ENCODE data around the gene PHOSPHO1. TPM values are rescaled to one million over a fixed set of nuclear protein-coding genes. Genes with fewer than 3 reads are reported as not detected.

Gene PHOSPHO1
- total RNA-seq, 2 experiments from 2014 or later = not detected

DNA sequence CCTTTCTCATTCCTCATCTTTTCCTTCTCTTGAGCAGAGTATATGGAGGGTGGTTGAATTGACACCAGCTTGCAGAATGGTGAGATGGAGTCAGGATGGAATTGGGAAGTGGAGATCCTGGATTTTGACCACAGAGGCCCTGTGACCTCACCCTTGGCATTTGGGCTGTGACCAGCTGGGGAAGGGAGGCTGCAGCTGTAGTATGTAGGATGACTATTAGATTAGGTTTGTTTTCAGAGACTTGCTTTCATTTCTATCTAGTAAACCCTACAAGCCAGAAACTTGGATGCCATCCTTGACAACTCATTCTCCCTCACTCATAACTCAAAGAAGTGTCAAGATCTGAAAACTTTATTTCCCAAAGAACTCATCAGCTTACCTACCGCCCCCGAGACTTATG, 26.1 kb downstream of the PHOSPHO1 start:
- H3K4me3 Mint-ChIP-seq = no peak overlapping the region
- H3K4me1 Mint-ChIP-seq = peaks cover 14% of the 10 kb centered on the region
- peaks cover 23% of the 10 kb centered on the region for H3K36me3 Mint-ChIP-seq (ENCODE audit: low read depth)
- H3K27me3 Mint-ChIP-seq = no peaks in the 10 kb centered on the region
- DNase-seq (no peak), ATAC-seq (no peak)
- H3K9me3 Mint-ChIP-seq (ENCODE audit: low read depth) = no peaks in the 10 kb centered on the region
- no peak overlapping the region for H3K27ac Mint-ChIP-seq
- intact Hi-C loops (cut with DNase I, micrococcal nuclease) = no loop called here
- POLR2A ChIA-PET = interaction anchor here (1.2 kb wide), 1 partner anchor 10 kb away, joined by 3 read pairs; no protein-coding TSS in a partner anchor
- CTCF ChIA-PET = interaction anchor here (0.7 to 0.9 kb wide), 2 partner anchors 8 to 12 kb away, joined by 3 to 4 read pairs; no protein-coding TSS in a partner anchor

- ATAC-seq (no peak), DNase-seq (no peak)
- Mint-ChIP-seq H3K9me3 (ENCODE audit: low read depth) (no peaks in the 10 kb centered on the region), H3K4me3 (no peak overlapping the region), H3K36me3 (ENCODE audit: low read depth) (peaks cover 23% of the 10 kb centered on the region), H3K4me1 (peaks cover 7% of the 10 kb centered on the region), H3K27me3 (no peaks in the 10 kb centered on the region), H3K27ac (no peak overlapping the region)
- CTCF ChIA-PET = interaction anchor here (0.7 kb wide), 1 partner anchor 11 kb away, joined by 4 read pairs; no protein-coding TSS in a partner anchor
- intact Hi-C loops (cut with DNase I, micrococcal nuclease) = no loop called here
- POLR2A ChIA-PET = no interaction called here
Observed at GRCh38 chr17:49203796-49204195, 26.8 kb downstream of the PHOSPHO1 start.

GRCh38 chr17:49201481-49201927, 29.1 kb downstream of the PHOSPHO1 start:
- DNase-seq = no peak
- Mint-ChIP-seq H3K27me3 (no peaks in the 10 kb centered on the region), H3K27ac (no peak overlapping the region), H3K36me3 (ENCODE audit: low read depth) (peaks cover 17% of the 10 kb centered on the region), H3K9me3 (ENCODE audit: low read depth) (no peaks in the 10 kb centered on the region), H3K4me1 (no peaks in the 10 kb centered on the region), H3K4me3 (no peak overlapping the region)
- intact Hi-C loops (cut with DNase I, micrococcal nuclease) = no loop called here
- ChIA-PET POLR2A (no interaction called here), CTCF (interaction anchor here (0.9 to 1.7 kb wide), 3 partner anchors 21 to 26 kb away, joined by 3 to 4 read pairs (median 4); no protein-coding TSS in a partner anchor)
- ATAC-seq = no peak

DNA sequence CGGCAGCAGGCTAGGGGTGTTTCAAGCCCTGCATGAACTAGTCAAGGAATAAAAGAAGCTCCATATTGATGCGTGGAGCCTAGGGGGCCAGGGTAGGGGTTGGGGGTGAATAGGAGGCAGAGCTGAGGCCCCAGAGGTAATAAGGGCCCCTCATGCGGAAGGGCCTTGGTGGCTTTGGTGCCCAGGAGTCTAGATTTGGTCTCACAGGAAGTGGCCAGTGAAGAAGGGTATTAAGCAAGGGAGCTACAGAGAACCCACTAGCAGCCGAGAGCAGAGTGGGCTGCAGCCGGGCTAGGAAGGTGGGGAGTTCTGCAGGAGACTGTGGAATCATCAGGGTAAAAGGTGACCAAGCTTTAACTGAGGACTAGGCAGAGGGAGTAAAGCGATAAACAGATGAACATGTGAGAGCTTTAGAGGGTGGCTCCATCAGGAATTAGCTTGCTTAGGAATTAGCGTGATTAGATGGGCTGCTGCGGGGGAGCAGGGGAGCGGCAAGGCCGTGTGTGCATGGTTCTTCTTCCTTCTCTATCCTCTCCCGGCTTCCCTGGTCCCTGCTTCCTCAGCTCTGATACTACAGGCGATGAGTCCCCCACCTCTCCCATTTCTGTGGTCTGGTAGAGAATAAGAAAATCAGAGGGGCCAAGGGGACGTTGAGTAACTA, 30.0 kb downstream of the PHOSPHO1 start:
- H3K27me3 Mint-ChIP-seq = no peaks in the 10 kb centered on the region
- POLR2A ChIA-PET = no interaction called here

GRCh38 chr17:49198211-49198610, 32.4 kb downstream of the PHOSPHO1 start:
- DNase-seq (no peak), ATAC-seq (no peak)
- CTCF ChIA-PET = interaction anchor here (0.9 to 1.9 kb wide), 7 partner anchors 12 to 183 kb away, joined by 3 to 11 read pairs (median 4); no protein-coding TSS in a partner anchor
- Mint-ChIP-seq H3K27me3 (no peaks in the 10 kb centered on the region), H3K4me3 (no peak overlapping the region), H3K36me3 (ENCODE audit: low read depth) (peaks cover 8% of the 10 kb centered on the region), H3K4me1 (peaks cover 23% of the 10 kb centered on the region), H3K27ac (no peak overlapping the region), H3K9me3 (ENCODE audit: low read depth) (no peaks in the 10 kb centered on the region)
- intact Hi-C loops (cut with DNase I, micrococcal nuclease) = loop anchor here in 1 of 2 experiments (10.0 kb wide), 1 partner anchor 547 kb away; no protein-coding TSS in a partner anchor
- POLR2A ChIA-PET = interaction anchor here (0.7 kb wide), 1 partner anchor 12 kb away, joined by 4 read pairs; the partner anchor contains the start of genes ABI3 and GNGT2

More for the DNA sequence above, 30.0 kb downstream of the PHOSPHO1 start:
- no peak for ATAC-seq
- Mint-ChIP-seq H3K9me3 (ENCODE audit: low read depth) (no peaks in the 10 kb centered on the region), H3K4me1 (peaks cover 5% of the 10 kb centered on the region), H3K36me3 (ENCODE audit: low read depth) (peaks cover 8% of the 10 kb centered on the region), H3K4me3 (no peak overlapping the region), H3K27ac (no peak overlapping the region)
- CTCF ChIA-PET = interaction anchor here (0.7 to 1.7 kb wide), 8 partner anchors 9 to 969 kb away, joined by 3 to 5 read pairs (median 4); no protein-coding TSS in a partner anchor
- intact Hi-C loops (cut with DNase I, micrococcal nuclease) = no loop called here
- DNase-seq = no peak

DNA sequence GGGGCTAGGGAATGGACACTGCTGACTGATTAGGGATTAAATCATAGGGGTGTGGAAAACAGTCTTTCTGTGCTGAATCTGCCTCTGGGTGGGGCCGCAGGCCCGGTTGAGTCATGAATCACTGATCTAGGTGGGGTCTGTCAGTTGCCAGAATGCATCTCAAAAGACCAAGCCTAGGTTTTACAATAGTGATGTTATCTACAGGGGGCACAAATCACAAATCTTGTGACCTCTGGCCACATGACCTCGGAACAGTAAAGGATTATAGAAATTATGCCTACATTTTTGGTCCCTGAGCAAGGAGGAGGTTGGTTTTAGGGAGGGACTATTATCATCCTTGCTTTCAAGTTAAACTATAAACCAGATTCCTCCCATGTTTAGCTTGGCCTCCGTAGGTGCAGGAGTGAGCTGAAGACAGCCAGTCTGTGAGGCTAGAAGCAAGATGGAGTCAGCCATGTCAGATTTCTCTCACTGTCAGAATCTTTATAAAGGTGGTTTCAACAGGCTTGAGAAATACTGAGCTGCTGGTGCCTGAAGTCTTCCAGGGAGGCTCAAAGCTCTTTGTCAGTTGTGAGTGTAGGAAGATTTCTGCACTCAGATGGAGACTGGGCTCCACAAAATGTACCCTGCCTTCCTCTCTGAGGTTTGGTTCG, 33.1 kb downstream of the PHOSPHO1 start:
- ChIA-PET POLR2A (interaction anchor here (0.6 kb wide), 1 partner anchor 231 kb away, joined by 3 read pairs; no protein-coding TSS in a partner anchor), CTCF (interaction anchor here (0.8 to 1.9 kb wide), 7 partner anchors 12 to 182 kb away, joined by 3 to 11 read pairs (median 4); no protein-coding TSS in a partner anchor)
- peaks cover 26% of the 10 kb centered on the region for H3K4me1 Mint-ChIP-seq
- ATAC-seq = no peak
- no peaks in the 10 kb centered on the region for H3K27me3 Mint-ChIP-seq
- H3K27ac Mint-ChIP-seq = no peak overlapping the region
- no peak for DNase-seq
- H3K36me3 Mint-ChIP-seq (ENCODE audit: low read depth) = peaks cover 8% of the 10 kb centered on the region
- H3K4me3 Mint-ChIP-seq = no peak overlapping the region
- no peaks in the 10 kb centered on the region for H3K9me3 Mint-ChIP-seq (ENCODE audit: low read depth)
- intact Hi-C loops (cut with DNase I, micrococcal nuclease) = loop anchor here in 1 of 2 experiments (10.0 kb wide), 1 partner anchor 547 kb away; no protein-coding TSS in a partner anchor

DNA sequence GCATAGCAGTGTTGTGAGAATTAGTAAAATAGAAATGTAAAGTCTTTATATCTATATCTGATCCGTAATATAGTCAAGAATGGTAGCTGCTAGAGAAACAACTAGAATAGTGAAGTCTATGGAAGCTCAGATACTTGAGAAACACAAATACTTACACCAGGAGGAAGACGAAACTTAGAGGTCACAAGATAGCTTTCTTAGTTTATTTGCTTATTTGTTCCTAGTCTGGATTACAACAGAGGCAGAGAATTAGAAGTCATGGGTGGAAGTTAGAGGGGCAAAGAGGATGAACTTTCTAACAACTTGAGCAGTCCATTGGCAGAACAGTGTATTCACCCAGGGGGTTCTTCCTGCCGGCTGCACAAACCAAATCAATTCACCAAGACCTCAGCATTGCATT, 34.1 kb downstream of the PHOSPHO1 start:
- DNase-seq = no peak
- CTCF ChIA-PET = no interaction called here
- no peak for ATAC-seq
- Mint-ChIP-seq H3K27me3 (no peaks in the 10 kb centered on the region), H3K4me1 (peaks cover 29% of the 10 kb centered on the region), H3K27ac (no peak overlapping the region), H3K4me3 (no peak overlapping the region), H3K9me3 (ENCODE audit: low read depth) (no peaks in the 10 kb centered on the region), H3K36me3 (ENCODE audit: low read depth) (no peaks in the 10 kb centered on the region)
- intact Hi-C loops (cut with DNase I, micrococcal nuclease) = loop anchor here in 1 of 2 experiments (10.0 kb wide), 1 partner anchor 548 kb away; no protein-coding TSS in a partner anchor
- POLR2A ChIA-PET = no interaction called here

DNA sequence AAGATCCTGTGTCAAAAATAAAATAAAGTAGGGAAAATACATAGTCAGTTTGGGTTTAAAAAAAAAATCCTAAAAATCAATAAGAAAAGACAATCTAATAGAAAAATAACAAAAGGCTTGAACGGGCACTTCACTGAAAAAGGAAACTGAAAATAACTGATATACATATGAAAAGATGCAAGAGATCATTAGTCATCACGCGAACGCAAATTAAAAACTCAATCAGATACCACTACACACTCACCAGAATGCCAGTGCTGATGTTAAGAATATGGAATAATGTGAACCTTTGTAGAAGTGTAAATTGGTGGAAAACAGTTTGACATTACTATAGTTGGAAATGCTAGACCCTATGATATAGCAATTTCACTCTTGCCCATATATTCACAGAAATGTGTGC, 34.8 kb downstream of the PHOSPHO1 start:
- no peaks in the 10 kb centered on the region for H3K9me3 Mint-ChIP-seq (ENCODE audit: low read depth)
- ATAC-seq (no peak), DNase-seq (no peak)
- CTCF ChIA-PET = interaction anchor here (4.8 kb wide), 1 partner anchor 32 kb away, joined by 36 read pairs; no protein-coding TSS in a partner anchor
- H3K4me1 Mint-ChIP-seq = peaks cover 31% of the 10 kb centered on the region
- intact Hi-C loops (cut with DNase I, micrococcal nuclease) = loop anchor here in 1 of 2 experiments (10.0 kb wide), 1 partner anchor 549 kb away; no protein-coding TSS in a partner anchor
- no peaks in the 10 kb centered on the region for H3K27me3 Mint-ChIP-seq
- peak overlapping the region; percentile 43 for H3K27ac Mint-ChIP-seq
- no peaks in the 10 kb centered on the region for H3K36me3 Mint-ChIP-seq (ENCODE audit: low read depth)
- H3K4me3 Mint-ChIP-seq = no peak overlapping the region
- POLR2A ChIA-PET = no interaction called here

DNA sequence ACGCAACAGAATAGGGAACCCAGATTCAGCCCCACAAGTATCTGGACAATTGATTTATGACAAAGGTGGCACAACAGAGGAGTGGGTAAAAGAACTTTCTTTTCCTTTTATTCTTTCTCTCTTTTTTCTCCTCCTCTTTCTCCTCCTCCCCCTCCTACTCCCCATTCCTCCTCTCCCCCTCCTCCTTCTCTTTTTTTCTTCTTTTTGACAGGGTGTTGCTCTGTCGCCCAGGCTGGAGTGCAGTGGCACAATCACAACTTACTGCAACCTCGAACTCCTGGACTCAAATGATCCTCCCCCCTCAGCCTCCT, 36.3 kb downstream of the PHOSPHO1 start:
- H3K4me3 Mint-ChIP-seq = no peak overlapping the region
- DNase-seq (no peak), ATAC-seq (no peak)
- H3K27me3 Mint-ChIP-seq = no peaks in the 10 kb centered on the region
- H3K27ac Mint-ChIP-seq = no peak overlapping the region
- no peaks in the 10 kb centered on the region for H3K36me3 Mint-ChIP-seq (ENCODE audit: low read depth)
- peaks cover 31% of the 10 kb centered on the region for H3K4me1 Mint-ChIP-seq
- POLR2A ChIA-PET = interaction anchor here (1.1 to 1.2 kb wide), 2 partner anchors 16 to 28 kb away, joined by 3 to 4 read pairs; partner anchors contain the start of genes ABI3 and GNGT2
- intact Hi-C loops (cut with DNase I, micrococcal nuclease) = loop anchor here in 1 of 2 experiments (5.0 to 10.0 kb wide), 3 partner anchors 513 to 767 kb away; partner anchors contain the start of gene SLC35B1
- H3K9me3 Mint-ChIP-seq (ENCODE audit: low read depth) = no peaks in the 10 kb centered on the region
- CTCF ChIA-PET = interaction anchor here (0.6 to 4.8 kb wide), 9 partner anchors 9 to 501 kb away, joined by 3 to 36 read pairs (median 5); no protein-coding TSS in a partner anchor

DNA sequence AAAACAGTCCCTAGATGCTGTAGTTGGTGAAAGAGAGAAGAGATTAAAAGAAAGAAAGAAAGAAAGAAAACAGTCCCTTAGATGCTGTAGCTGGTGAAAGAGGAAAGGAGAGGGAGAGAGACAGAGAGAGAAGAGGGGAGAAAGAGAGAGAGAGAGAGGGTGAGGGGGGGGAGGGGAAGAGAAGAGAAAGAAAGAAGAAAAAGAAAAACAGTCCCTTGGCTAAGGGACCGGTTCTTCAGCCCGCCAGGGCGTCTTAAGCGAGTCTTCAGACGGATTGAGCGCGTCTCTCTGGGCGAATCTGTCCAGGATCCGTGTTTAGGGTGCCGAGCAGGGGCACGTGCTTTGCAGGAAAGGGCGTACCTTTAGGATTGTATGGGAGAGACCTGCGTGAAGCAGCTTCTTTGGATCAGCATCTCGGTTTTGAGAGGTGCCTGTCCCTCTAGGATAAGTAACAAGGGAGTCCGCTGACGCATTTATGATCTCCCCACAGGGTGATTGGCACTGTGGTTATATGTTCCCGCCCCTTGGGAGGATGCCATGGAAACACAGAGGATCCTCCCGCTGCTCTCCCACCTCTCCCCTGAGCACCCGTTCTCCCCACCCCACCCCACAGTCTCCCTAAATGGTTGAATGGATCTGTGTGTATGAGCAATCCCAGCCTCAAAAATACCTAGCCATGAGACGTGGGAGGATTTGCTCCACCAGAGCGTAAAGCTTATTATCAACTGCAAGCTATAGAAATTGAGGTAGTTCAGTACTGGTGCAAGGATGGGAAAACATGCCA, 36.9 kb downstream of the PHOSPHO1 start:
- Mint-ChIP-seq H3K36me3 (ENCODE audit: low read depth) (no peaks in the 10 kb centered on the region), H3K27me3 (no peaks in the 10 kb centered on the region), H3K4me3 (peak overlapping the region; percentile 90), H3K27ac (peak overlapping the region; percentile 97), H3K9me3 (ENCODE audit: low read depth) (no peaks in the 10 kb centered on the region), H3K4me1 (peaks cover 31% of the 10 kb centered on the region)
- intact Hi-C loops (cut with DNase I, micrococcal nuclease) = loop anchor here (2.0 to 10.0 kb wide), 8 partner anchors 25 to 766 kb away; partner anchors contain the start of genes CALCOCO2 (in 1 of the 2), SLC35B1 (in 1 of the 2) and SPOP (in 1 of the 2)
- ChIA-PET POLR2A (interaction anchor here (1.1 to 1.2 kb wide), 2 partner anchors 17 to 28 kb away, joined by 3 to 4 read pairs; partner anchors contain the start of genes ABI3 and GNGT2), CTCF (interaction anchor here (0.6 to 4.8 kb wide), 9 partner anchors 8 to 376 kb away, joined by 3 to 36 read pairs (median 5); no protein-coding TSS in a partner anchor)
- no peak for ATAC-seq
- peak; percentile 58 for DNase-seq
